NCI-H2081 (cell line): ENCODE results near the gene MOV10L1.

Source experiments
- DNase-seq, 2 experiments: peaks; one replicate each; lab custom pipeline; 2025; lab: John Stamatoyannopoulos, UW

The MOV10L1 gene

GRCh38 chr22:50176850-50177536 lies 87.2 kb downstream of the MOV10L1 start:
- DNase-seq, result no peak

- no peak for DNase-seq
Observed at GRCh38 chr22:50177537-50178470, 88.0 kb downstream of the MOV10L1 start.

- no peak for DNase-seq
Observed at GRCh38 chr22:50178471-50178864, 88.7 kb downstream of the MOV10L1 start.

- DNase-seq, result no peak
Observed at GRCh38 chr22:50178871-50179869, 89.4 kb downstream of the MOV10L1 start.

- DNase-seq, result no peak
Observed at GRCh38 chr22:50179937-50180726, 90.3 kb downstream of the MOV10L1 start.

GRCh38 chr22:50180727-50181521 lies 91.1 kb downstream of the MOV10L1 start:
- DNase-seq, result no peak

GRCh38 chr22:50182176-50183081 lies 92.6 kb downstream of the MOV10L1 start:
- DNase-seq, result no peak

- DNase-seq, result no peak
Observed at GRCh38 chr22:50183141-50183971, 93.5 kb downstream of the MOV10L1 start.

GRCh38 chr22:50184004-50184901 lies 94.4 kb downstream of the MOV10L1 start:
- DNase-seq, result no peak

- DNase-seq, result no peak
Observed at GRCh38 chr22:50184902-50185374, 95.1 kb downstream of the MOV10L1 start.

GRCh38 chr22:50185375-50186087 lies 95.7 kb downstream of the MOV10L1 start, which contains the start of gene TRABD:
Gene TRABD, plus strand, starts transcription at chr22:50185913. Its CDS starts 7,148 bp downstream, at chr22:50193061.
- peak; percentile 79 to 83 for DNase-seq

- DNase-seq, result no peak
Observed at GRCh38 chr22:50186181-50186714, 96.4 kb downstream of the MOV10L1 start.

- no peak for DNase-seq
Observed at GRCh38 chr22:50186761-50187523, 97.1 kb downstream of the MOV10L1 start.

GRCh38 chr22:50188356-50188755 lies 98.5 kb downstream of the MOV10L1 start:
- no peak for DNase-seq

- DNase-seq, result peak; percentile 16 to 57
Observed at GRCh38 chr22:50189184-50189848, 99.5 kb downstream of the MOV10L1 start.
